DMS 273 (cell line): ENCODE data around the gene EFCAB8.
"Not testable (repeated sequence)": the region's sequence is repeated elsewhere in the genome, so short reads cannot be mapped to it uniquely, and the experiment has no call there.

ENCODE experiments used
- DNase-seq: peaks from one replicate; lab custom pipeline; 2025; ENCODE audit not compliant: unreplicated experiment; lab: John Stamatoyannopoulos, UW

EFCAB8 gene

GRCh38 chr20:32969356-32970114 lies 110.8 kb downstream of the EFCAB8 start:
- DNase-seq: no peak

DNA sequence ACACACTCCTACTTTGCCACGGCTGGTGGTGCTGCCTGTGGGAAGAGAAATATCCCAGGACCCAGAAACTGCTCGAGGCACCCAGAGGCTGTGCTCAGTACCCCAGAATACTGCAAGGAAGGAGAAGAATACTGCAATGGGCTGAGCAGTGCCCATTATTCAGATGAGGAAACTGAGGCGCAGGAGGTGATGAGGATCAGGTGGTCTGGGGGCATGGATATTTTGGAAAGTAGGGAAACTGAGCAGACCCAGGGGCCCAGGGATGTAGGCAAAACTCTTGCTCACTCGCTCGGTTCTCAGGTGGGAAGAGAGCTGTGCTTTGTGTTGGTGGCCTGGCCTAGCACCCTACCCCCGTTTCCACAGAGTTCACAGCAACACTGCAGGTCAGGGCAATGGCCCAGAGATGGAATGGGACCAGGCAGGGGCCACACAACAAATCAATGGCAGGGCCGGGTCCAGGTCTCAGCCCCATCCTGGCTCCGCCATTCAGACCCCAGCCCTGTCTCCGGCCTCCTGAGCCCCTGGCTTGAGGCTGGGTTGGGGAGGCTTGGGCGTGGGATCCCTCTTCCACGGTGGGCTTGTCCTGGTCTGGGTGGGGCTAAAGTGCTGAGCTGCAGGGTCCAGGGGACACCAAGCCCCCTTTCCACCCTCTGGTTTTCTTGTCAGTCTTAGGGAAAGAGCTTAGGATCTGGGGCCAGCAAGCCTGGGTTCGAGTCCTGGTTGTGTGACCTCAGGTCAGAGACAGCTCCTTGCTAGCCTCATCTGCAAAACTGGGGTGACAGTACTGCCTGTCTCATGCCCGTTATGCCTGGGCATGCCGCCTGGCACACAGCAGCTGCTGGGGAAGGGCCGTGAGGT lies 111.6 kb downstream of the EFCAB8 start:
- DNase-seq: no peak

- DNase-seq: no peak
These were observed 112.2 kb downstream of the EFCAB8 start for GRCh38 chr20:32970973-32971300.

GRCh38 chr20:32971703-32972161 lies 113.0 kb downstream of the EFCAB8 start:
- no peak for DNase-seq

GRCh38 chr20:32972181-32973076 lies 113.7 kb downstream of the EFCAB8 start:
- no peak for DNase-seq

- DNase-seq: no peak
These were observed 114.5 kb downstream of the EFCAB8 start for GRCh38 chr20:32973077-32973717.

GRCh38 chr20:32974204-32975064 lies 115.7 kb downstream of the EFCAB8 start:
- not testable (repeated sequence) for DNase-seq

DNA sequence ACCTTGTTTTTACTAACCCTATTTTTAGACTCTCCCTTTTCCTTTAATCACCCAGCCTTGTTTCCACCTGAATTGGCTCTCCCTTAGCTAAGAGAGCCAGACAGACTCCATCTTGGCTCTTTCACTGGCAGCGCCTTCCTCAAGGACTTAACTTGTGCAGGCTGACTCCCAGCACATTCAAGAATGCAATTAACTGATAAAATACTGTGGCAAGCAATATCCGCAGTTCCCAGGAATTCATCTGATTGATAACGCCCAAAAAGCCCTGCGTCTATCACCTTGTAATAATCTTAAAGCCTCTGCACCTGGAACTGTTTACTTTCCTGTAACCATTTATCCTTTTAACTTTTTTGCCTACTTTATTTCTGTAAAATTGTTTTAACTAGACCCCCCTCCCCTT lies 116.4 kb downstream of the EFCAB8 start:
- not testable (repeated sequence) for DNase-seq

DNA sequence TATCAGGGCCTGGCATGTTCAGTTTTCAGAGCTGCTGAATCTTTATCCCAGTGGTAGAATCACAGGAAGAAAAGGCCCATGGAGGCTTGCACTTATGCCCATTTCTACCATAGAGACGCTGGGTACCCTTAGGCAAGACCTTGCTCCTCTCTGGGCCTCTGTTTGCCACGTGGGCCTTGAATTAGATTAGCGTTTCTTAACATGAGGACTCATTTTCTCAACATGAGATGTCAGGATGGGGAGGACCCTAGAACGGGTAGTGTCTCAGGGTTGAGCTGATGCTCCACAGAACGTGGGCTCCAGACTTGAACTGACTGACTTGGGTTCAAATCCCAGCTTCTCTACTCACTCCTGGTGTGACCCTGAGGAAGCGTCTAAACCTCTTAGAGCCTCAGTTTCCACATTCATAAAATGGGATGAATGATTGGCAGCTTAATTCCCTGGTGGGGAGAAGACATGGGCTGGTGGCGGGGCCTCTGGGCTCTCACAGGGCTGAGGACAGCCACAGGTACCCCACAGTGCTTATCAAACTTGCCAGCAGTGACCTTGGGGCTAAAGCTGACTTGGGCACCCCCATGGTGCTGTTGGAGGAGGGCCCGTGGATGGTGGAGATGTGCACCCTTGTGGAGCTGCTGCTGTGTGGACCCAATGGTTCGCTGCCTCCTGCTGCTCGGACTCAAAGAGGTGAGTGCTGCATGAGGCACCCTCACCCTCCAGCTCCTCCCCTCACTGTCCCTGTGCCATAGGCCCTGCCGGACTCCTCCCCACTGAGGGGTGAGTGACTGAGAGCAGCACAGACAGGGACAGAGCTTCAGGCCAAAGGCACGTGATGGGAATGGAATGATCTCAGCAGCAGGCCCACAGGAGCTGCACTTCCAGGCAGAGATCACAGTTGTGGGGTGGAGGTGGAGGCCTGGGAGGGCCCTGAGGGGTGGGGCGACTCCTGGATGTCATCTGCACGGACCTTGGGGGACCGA lies 117.3 kb downstream of the EFCAB8 start:
- DNase-seq: no peak

DNA sequence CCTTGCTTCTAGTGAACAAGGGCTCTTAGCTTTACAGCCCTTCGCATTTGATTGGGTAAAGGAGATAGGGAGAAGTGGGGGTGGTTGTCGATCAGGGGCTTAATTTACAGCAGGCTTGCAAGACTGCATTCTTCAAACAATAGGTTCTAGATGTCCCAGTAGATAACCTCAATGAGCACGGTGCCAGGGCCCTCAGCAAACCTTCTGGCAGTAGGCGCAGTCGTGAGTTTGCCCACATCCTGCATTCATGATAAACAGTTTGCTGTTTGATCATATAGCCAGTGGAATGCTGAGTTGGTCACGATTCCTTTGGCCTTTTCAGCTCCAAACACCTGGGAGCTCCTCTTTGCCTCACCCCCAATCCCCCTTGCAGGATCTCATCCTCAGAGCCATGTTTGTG lies 118.0 kb downstream of the EFCAB8 start:
- DNase-seq: no peak

GRCh38 chr20:32977281-32978008 lies 118.7 kb downstream of the EFCAB8 start:
- no peak for DNase-seq

GRCh38 chr20:32978009-32978335 lies 119.2 kb downstream of the EFCAB8 start:
- DNase-seq: no peak

GRCh38 chr20:32979201-32979998 lies 120.7 kb downstream of the EFCAB8 start:
- no peak for DNase-seq

- peak; percentile 57 for DNase-seq
These were observed 121.6 kb downstream of the EFCAB8 start for GRCh38 chr20:32980131-32980941.

GRCh38 chr20:32980990-32981389 lies 122.3 kb downstream of the EFCAB8 start:
- DNase-seq: no peak
